HG02970 (cell line): Measurements from ENCODE around the gene FLNB.

ENCODE experiments used
- ATAC-seq: cut with Tn5 transposase; IDR thresholded peaks from one replicate; pipeline ENCODE4 v1.9.1; 2021; ENCODE audit warnings: mild to moderate bottlenecking, moderate library complexity, moderate number of reproducible peaks; ENCODE audit not compliant: unreplicated experiment, low FRiP score

Gene FLNB

GRCh38 chr3:58073301-58074108 is 65.3 kb downstream of the FLNB start:
- no peak for ATAC-seq

DNA sequence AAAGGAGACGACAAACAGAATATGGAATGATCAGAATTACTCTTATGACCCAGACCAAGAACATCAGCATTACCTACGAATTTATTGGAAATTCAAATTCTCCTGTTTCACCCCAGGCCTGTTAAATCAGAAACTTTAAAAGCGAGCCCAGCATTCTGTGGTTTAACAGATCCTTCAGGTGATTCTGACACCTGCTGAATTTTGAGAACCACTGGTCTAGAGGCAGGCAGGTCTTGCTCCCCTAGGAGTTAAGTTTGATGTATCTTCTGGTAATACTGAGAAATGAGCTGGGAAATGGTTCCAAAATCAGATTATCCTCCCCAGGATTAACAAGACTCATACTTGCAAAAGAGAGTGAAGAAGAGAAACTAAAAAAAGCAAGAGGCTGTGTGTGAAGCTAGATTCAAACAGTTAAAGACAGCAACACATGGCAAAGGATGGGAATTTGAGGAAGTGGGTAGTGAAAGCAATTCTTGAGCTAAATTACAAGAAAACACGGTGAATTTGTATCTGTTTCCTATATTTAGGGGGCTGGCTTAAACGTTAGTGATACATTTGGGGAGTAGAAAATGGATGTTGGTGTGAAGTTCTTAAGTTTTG is 66.0 kb downstream of the FLNB start:
- ATAC-seq, result no peak

DNA sequence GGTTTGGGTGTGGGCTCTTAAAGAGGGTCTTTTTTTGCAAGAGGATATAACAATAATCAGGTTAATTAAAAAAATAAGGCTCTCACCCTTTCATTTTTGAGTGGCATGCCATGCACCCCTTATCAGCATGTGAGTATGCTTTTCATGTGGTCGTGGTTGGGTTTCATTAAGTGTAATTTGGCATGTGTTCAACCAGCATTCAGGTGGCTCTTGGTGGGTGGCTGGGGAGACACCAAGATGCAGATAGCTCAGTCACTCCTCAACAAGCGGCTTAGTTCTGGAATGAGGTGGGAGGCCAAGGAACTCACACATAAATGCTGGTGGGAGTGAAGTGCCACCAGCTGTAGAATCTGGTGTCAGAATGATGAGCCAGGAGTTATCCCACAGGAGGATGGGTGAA is 66.8 kb downstream of the FLNB start:
- no peak for ATAC-seq

DNA sequence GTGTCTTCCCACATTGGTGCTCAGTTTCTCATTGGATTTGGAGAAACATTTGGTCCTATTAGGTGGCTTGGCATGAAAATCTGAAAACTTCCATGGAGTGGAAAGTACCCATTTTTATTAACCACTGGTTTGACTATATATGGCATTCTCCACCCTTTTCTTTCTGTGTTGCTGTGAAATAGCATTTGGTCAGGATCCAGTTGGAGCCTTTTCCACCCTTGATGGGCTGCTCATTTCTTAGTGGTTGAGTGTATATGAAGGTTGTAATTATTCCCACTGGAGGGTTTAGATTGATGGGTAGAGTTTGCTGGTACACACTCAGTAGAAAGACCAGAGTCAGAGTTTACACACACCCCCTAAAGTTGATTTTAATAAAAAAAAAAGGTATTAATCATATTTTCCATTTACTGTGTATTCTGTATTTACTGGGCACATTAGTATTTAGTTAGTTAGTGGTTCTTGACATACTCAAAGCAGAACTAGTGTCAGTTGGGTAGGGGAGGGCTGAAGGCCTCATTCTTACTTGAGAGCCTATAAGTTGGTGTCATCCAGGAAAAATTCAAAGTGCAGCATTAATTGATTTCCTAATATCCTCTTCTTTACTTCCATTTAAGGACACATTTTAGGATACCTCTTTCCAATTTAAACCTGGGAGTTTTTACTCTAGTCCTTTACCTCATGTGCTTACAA is 69.5 kb downstream of the FLNB start:
- ATAC-seq, result no peak

DNA sequence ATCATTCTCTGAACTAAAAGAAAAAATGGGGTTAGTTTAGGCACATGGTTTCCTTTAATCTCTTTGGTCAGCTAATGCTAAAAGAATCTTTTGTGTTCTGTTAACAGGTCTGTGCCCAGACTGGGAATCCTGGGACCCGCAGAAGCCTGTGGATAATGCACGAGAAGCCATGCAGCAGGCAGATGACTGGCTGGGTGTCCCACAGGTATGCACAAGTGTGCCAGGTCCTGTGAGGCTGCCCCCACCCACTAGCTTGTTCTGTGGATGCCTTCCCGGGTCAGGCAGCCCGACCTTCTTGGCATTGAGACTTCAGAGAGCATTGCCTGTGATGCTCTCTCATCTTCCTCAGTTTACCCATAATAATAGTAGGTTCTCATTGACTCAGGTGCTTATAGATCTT is 70.4 kb downstream of the FLNB start:
- no peak for ATAC-seq

DNA sequence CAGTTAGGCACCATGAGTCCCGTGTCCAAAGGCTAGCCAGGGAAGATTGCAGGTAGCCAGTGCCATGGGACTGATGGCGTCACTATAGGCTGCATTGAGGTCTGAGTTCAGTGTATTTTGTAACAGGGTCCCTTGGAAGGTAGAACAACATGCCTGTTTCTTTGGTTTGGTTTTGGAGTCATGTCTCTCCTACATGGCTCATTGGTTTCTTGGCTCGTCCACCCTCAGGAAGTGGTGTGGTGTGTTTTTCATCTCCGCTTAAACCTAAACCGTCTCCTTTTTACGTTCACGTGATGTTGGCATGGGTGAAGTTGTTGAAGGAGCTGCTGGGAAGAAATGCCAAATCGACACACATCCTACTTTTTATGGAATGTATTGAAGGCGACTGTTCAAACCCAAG is 71.6 kb downstream of the FLNB start:
- no peak for ATAC-seq

- no peak for ATAC-seq
Observed at GRCh38 chr3:58082047-58082446, 73.8 kb downstream of the FLNB start.

- no peak for ATAC-seq
Observed at GRCh38 chr3:58084166-58084565, 75.9 kb downstream of the FLNB start.

GRCh38 chr3:58084788-58085543 is 76.7 kb downstream of the FLNB start:
- ATAC-seq, result no peak

DNA sequence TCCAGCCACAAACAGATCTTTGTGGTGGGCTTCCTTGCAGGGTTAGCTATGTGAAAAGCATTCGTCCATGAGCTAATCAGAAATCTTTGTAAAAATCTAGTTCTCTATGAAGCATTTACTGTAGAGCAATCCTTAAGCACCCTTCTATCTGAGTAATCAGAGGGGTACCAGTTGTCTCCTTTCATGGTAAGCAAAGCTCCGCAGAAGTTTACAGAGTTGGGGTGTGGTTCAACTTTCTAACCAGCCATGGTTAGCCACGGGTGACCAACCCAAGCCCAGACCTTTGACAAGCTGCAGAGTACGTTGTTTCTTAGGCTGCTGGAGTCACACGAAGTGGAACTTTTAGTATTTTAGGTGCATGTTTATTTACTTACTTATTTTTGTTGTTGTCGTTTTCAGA is 77.4 kb downstream of the FLNB start:
- ATAC-seq, result no peak

GRCh38 chr3:58088501-58088900 is 80.3 kb downstream of the FLNB start:
- no peak for ATAC-seq

- ATAC-seq, result no peak
Observed at GRCh38 chr3:58090351-58090750, 82.1 kb downstream of the FLNB start.

- ATAC-seq, result no peak
Observed at GRCh38 chr3:58092521-58092920, 84.3 kb downstream of the FLNB start.

- no peak for ATAC-seq
Observed at GRCh38 chr3:58093574-58094195, 85.5 kb downstream of the FLNB start.

DNA sequence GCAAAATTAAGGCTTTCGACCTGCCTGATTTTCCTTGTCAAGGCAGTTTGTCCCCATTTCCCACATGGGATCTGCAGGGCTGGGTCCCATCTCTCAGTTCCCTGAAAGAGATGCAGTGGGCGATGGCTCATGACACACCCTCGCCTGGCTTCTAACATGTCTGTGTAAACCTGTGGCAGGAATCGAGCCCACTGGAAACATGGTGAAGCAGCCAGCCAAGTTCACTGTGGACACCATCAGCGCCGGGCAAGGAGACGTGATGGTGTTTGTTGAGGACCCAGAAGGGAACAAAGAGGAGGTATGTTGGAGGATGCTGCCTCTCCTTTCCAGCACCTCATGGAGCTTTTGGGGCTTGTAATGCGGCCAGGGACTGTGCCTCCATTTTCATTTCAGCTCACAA is 86.4 kb downstream of the FLNB start:
- no peak for ATAC-seq

GRCh38 chr3:58095603-58096138 is 87.4 kb downstream of the FLNB start:
- ATAC-seq, result no peak

DNA sequence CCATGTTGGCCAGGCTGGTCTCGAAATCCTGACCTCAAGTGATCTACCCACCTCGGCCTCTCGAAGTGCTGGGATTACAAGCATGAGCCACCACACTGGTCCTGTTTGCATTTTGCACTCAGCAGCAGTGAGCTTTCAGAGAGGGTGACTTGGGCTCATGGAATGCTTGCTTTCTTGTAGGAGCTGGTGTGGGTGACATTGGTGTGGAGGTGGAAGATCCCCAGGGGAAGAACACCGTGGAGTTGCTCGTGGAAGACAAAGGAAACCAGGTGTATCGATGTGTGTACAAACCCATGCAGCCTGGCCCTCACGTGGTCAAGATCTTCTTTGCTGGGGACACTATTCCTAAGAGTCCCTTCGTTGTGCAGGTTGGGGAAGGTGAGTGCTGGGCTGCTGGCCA is 90.3 kb downstream of the FLNB start:
- ATAC-seq, result no peak

DNA sequence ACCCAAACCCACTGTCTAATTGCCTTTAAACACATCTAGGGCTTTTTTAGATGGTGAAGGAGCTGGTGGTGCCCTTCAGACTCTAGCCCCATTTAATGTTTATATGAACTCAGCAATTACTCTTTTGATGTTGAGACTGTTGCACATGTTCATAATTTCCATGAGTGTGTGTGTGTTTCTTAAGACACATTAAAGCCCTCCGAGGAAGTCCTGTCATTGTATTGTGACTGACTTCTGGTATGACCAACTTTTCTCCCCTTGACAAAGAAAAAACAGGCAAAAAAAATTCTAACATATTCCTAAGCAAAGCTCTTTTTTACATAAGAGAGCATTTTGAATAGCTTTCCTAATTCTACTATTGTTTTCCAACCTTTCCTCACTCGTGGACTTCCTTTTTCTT is 91.6 kb downstream of the FLNB start:
- no peak for ATAC-seq

- ATAC-seq, result no peak
Observed at GRCh38 chr3:58101499-58102389, 93.5 kb downstream of the FLNB start.
